ENCODE data around the gene HSPB2.

HSPB2 gene

DNA sequence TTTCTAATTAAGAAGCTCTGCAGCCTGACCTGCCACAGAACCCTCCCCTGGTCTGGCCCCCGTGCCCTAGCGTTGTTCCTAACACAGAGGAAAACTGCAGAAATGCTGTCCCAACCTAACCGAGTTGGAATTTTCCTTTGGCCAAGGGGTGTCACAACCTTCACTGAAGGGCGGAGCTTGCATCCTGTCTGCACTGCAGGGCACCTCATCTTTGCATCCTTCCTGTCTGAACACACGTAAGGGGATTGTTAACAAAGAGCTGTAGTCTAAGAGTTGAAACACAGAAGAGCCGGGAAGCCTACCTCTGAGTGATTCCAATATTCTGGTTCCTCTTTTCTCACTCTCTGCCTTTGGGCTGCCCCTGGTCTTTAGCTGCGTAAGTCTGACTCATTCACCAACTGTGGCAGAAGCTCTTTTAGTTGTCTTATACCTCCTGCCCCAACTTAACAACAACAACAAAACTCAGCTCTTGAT, 26.2 kb downstream of the HSPB2 start:
- DNase-seq (ENCODE audit: low read depth in 2 of 2), result no peak

DNA sequence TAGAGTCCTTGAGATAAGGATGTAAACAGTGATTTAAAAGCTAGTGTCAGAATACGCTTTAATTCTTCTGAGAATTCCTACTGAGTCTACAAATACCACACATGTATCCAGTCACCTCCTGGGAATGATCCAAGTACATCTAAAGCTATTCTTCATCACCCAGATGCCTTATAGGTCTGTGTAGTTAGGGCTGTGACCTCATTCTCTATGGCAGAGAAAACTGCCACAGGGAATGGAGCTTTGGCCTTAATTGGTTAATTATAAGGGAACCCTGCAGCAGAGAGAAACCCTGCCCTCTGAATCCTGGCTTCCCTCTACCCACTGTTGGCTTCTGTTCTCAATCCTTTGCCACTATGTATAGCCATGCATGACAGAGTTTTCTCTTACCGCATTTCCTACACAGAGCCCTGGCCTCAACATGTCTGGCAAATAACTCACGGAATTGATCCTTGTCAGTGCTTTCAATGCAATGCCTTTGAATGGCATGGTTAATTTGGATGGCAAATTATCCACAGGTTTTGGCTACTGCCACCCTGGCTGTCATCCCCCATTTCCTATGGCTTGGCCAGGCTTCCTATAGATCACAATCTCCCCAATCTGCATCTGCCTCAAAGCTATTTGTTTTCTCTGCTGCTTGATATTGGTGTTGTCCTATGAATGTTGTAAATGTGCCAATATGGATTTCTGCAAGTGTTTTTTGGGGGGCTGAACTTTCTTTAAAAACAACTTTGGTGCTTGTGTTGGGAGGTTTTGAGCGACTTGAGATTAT, 27.5 kb downstream of the HSPB2 start:
- peak; percentile 78 to 80 for DNase-seq (ENCODE audit: low read depth in 2 of 2)

DNA sequence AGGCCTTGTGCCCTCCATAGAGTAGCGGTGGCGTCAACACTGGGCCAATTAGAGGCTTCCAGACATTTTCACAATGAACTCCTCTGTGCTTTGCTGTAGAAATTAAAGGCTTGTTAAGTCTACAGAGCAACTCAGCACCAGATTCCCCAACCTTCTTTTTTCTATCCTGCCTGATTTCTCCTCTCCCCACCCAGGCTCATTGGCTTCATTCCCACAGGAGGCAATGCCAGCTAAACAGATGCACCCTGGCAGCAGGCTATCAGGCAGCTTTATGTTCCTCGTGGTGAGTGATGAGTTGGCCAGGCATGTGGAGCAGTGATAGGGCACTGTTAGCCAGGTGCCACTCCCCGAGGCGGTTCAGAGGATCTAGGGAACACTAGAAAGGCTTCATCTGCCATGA, 29.4 kb downstream of the HSPB2 start:
- no peak for DNase-seq (ENCODE audit: low read depth in 2 of 2)

DNA sequence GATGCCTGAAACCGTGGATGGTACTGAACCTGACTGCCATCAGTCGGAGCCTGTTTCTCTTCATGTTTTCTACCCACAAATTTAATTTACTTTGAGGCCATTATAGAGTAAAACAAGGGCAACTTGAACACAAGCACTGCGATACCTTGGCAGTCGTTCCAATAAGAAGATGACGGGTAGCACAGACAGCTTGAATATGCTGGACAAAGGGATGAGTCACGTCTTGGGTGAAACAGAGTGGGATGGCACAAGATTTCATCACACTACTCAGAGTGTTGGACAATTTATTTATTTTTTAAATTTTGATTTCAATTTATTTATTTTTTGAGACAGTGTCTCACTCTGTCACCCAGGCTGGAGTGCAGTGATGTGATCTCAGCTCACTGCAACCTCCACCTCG, 30.3 kb downstream of the HSPB2 start:
- DNase-seq (ENCODE audit: low read depth in 2 of 2), result no peak

DNA sequence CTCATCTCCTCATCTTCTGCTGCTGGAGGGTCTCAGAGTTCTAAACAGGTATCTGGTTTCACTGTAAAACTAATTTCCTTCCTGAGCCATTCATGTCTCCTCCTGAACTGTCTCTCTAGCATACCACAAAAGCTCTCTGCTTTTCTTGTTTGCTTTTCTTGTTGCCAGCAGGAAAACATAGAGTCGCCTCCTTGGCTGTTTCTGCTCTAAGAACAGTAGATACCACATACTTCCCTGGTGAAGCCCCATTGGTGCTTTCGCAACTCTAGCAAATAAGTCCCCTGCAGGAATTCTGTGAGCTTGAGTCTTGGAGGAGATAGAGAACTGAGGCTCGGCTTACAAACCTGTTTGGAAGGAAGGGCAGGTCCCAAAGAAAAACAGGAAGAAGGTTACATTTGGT, 31.6 kb downstream of the HSPB2 start:
- peak; percentile 49 to 57 for DNase-seq (ENCODE audit: low read depth in 2 of 2)

DNA sequence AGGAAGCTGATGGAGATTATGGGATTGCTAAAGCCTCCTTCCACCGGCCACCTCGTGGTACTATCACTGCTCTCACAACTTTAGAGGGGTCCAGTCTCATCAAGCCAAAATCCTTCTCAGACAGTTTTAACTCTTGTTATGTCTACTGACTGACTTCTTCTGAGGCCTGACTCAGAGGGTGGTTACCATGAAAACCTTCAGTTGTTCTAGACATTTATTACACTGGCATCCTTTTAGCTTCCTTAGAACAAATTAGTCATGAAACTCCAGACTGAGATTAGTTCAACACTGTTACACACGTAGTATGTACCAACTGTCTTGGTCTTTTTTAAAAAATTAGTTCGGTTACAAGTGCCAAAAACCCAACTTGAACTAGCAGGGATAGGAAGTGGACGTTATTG, 32.1 kb downstream of the HSPB2 start:
- DNase-seq (ENCODE audit: low read depth in 2 of 2), result no peak

DNA sequence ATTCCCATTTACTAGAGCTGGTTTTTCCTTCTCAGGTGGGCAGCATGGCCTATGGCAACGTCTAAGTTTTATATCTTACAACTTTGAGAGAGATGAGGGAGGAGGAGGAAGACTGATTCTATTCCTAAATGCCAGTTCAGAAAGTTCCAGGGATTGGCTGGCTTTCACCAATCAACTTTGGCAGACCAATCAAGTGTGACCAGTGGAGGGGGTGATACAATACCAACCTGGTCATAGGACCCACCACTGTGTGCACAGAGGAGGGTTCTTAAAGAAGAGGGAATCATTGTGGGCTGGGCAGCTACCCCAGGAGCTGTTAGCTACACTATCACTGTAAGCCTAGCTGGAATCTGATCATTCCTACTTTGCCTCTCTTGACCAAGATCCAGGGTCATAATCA, 32.7 kb downstream of the HSPB2 start:
- DNase-seq (ENCODE audit: low read depth in 2 of 2), result no peak

DNA sequence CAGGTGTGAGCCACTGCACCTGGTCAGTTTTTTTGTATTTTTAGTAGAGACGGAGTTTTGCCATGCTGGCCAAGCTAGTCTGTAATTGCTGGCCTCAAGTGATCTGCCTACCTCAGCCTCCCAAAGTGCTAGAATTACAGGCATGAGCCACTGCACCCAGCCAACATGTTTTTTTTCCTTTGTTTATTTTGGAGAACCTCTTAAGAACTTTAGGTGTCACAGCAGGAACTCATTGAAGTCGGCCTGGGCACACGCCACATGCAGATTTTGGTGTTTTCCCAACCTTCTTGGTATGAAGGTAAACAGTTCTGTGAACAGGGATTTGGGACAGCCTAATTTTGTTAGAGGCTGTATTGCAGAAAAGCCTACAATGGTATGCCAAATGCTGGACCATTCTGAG, 34.0 kb downstream of the HSPB2 start:
- no peak for DNase-seq (ENCODE audit: low read depth in 2 of 2)

DNA sequence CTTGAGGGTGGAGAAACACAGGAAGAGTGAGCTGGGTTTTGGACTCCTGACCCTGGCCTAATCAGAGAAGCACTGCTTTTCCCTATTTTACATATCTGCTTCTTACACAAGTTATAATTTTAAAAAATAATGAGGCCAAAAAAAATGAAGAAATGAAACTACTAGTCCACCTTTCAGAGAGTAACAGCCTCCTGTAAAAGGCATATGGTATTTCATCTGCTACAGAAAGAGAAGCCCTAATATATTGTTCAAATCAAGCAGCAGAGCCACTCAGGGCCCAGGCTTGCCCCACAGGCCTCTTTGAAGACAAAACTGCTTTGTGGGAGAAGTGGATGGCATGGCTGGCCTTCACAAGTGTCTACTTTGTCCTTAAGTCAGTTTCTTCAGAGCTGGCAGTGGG, 34.6 kb downstream of the HSPB2 start:
- no peak for DNase-seq (ENCODE audit: low read depth in 2 of 2)

DNA sequence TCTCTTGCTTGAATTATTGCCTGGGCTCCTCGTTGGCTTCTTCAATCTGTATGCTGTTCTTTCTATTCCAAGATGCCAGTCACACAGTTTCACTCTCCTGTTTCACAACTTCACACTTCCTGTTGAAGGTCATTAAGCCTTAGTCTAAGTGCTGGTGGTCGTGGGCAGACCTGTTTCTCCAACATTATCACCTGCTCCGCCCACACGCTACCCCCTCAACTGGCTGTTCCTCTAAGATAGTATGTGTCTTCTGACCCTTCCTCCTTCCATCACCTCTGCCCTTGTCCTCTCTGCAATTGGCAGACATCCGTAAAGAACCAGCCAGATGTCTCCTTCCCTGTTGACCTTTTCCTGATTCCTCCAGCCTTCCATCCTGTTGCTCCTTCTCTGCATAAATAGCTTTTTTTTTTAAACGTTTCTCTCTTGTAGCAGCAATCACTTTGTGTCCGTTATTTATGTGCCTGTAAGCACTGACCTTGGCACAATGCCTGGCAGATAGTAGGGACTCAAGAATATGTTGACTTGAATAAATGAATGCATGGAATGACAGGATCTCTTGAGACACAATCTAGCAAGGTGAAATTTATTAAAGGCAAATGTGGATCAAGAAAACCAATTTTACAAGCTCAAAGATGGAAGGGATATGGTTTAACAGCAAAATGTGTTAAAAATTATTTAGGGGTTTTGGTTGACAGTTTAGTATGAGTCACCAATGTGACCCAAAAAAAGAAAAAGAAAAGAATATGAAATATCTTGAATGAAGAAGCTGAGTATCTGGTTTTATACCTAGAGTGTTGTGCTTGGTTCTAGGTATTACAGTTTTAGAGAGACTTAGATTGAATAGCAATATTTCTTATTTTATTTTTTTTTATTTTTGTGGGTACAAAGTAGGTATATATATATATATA, 37.2 kb downstream of the HSPB2 start:
- no peak for DNase-seq (ENCODE audit: low read depth in 2 of 2)

DNA sequence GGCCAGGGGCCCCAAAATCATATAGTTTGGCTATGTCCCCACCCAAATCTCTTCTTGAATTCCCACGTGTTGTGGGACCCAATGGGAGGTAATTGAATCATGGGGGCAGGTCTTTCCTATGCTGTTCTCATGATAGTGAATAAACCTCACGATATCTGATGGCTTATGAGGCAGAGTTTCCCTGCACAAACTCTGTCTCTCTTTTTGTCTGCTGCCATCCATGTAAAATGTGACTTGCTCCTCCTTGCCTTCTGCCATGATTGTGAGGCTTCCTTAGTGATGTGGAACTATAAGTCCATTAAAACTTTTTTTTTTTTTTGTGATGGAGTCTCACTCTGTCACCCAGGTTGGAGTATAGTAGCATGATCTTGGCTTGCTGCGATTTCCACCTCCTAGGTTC, 39.0 kb downstream of the HSPB2 start:
- DNase-seq (ENCODE audit: low read depth in 2 of 2), result no peak

DNA sequence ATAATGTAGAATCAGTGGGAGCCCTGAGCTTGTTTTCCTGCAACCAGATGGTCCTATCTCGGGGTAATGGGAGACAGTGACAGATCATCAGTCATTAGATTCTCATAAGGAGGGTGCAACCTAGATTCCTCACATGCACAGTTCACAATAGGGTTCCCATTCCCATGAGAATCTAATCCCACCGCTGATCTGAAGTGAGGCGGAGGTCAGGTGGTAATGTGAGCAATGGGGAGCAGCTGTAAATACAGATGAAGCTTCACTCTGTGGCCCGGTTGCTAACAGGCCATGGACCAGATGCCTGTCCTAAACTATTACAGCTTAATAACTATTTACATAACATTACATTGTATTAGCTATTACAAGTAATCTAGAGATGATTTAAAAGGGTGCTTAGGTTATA, 41.6 kb downstream of the HSPB2 start:
- no peak for DNase-seq (ENCODE audit: low read depth in 2 of 2)

DNA sequence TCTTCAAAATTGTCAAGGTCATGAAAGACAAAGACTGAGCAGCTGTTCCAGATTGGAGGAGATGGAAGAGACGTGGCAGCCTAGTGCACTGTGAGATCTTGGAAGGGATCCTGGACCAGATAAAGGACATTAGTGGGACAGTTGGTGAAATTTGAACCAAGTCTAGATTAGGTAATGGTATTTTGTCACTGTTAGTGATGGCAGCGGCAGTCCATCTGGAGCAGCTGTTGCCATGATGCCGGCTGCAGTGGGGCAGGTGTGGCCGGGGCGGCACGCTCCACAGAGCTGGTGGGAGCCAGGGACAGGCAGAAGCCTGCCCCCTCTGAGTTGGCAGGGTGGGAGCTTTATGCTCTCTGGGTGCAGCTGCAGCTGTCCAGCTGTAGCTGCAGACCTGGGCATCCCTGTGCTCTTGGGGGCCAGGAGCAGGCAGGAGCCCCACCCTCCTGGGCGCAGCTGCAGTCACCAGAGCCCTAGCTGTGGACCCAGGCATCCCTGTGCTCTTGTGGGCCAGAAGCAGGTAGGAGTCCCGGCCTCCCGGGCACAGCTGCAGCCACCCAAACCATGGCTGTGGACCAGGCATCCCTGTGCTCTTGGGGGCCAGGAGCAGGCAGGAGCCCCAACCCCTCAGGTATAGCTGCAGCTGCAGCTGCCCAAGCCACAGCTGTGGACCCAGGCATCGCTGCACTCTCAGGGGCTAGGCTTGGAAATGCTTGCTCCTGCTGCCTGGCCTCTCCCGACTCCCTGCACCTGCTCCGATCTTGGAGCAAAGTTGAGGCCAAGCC, 45.3 kb downstream of the HSPB2 start:
- DNase-seq (ENCODE audit: low read depth in 2 of 2), result no peak

DNA sequence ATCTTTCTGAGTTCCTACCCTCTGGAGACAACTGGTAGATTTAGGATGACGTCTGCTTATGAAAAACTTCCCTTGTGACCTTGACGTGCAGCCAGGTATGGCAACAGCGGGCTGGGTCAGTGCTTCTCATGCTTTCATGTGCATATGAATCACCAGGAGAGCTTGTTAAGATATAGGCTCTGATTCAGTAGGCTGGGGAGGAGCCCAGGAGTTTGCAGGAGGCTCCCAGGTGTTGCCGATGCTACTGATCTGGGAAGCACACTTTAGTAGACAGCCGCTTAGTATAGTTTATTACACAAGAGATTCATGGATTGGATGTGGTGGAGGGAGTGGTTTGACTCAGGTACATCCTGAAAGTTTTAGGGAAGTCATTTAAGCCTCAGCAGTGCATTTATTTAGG, 48.4 kb downstream of the HSPB2 start:
- DNase-seq (ENCODE audit: low read depth in 2 of 2), result no peak

DNA sequence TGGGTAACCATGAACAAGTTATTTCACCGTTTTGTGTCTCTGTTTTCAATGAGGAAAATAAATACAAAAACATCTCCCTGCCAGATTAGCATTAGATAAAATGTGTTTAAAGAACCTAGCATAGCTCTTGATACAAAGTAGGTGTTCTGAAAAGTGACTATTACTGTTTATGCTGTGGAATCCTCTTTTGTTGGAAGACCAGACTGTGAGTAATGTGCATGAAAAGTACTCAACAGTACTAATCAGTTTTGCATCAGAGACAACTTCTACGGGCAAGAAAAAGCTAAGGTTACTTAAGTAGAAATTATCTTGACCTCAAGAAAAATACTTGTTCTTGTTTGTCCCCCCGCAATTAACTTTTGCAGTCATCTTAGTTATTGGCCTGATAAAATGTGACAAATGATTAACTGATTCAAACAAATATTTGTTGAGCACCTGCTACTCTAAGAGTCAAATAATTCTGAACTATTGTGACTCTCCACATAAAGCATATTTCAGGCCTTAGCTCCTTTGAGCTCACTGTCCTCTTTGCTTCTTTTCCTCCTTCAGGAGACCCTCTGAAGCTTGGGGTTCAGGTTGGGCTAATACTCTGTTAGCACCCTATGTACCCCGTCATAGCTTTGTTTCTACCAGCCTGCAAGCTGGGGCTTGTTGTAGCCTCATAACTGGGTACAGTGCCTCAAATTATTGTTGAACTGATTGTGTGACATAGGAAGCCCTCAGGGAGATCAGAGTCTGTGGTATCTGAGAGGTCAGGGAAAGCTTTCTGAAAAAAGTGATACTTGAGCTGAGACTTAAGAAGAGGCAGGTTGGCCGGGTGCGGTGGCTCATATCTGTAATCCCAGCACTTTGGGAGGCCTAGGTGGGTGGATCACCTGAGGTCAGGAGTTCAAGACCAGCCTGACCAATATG, 49.1 kb downstream of the HSPB2 start:
- no peak for DNase-seq (ENCODE audit: low read depth in 2 of 2)

Data from fibroblast of skin of left quadriceps (primary cell).